ENCODE data around the gene CETP.
"Not testable (repeated sequence)": the region's sequence is repeated elsewhere in the genome, so short reads cannot be mapped to it uniquely, and the experiment has no call there.

CETP gene

GRCh38 chr16:56933828-56934598, 27.7 kb upstream of the CETP start:
- DNase-seq (ENCODE audit: low read depth in 3 of 3), result no peak

GRCh38 chr16:56934599-56935145, 27.1 kb upstream of the CETP start:
- not testable (repeated sequence) for DNase-seq (ENCODE audit: low read depth in 3 of 3)

- DNase-seq (ENCODE audit: low read depth in 3 of 3), result no peak
Measured at GRCh38 chr16:56935201-56935600, 26.5 kb upstream of the CETP start.

- no peak for DNase-seq (ENCODE audit: low read depth in 3 of 3)
Measured at GRCh38 chr16:56936491-56936890, 25.3 kb upstream of the CETP start.

GRCh38 chr16:56936950-56937349, 24.8 kb upstream of the CETP start:
- DNase-seq (ENCODE audit: low read depth in 3 of 3), result no peak

- no peak for DNase-seq (ENCODE audit: low read depth in 3 of 3)
Measured at GRCh38 chr16:56938664-56939513, 22.9 kb upstream of the CETP start.

GRCh38 chr16:56939801-56940200, 21.9 kb upstream of the CETP start:
- DNase-seq (ENCODE audit: low read depth in 3 of 3), result no peak

- no peak for DNase-seq (ENCODE audit: low read depth in 3 of 3)
Measured at GRCh38 chr16:56941092-56941491, 20.7 kb upstream of the CETP start.

- no peak for DNase-seq (ENCODE audit: low read depth in 3 of 3)
Measured at GRCh38 chr16:56941856-56942331, 19.9 kb upstream of the CETP start.

GRCh38 chr16:56943761-56944375, 17.9 kb upstream of the CETP start:
- DNase-seq (ENCODE audit: low read depth in 3 of 3), result no peak

GRCh38 chr16:56944954-56945839, 16.6 kb upstream of the CETP start:
- DNase-seq (ENCODE audit: low read depth in 3 of 3), result no peak

GRCh38 chr16:56945847-56946527, 15.8 kb upstream of the CETP start:
- no peak for DNase-seq (ENCODE audit: low read depth in 3 of 3)

- DNase-seq (ENCODE audit: low read depth in 3 of 3), result no peak
Measured at GRCh38 chr16:56946767-56947603, 14.8 kb upstream of the CETP start.

GRCh38 chr16:56947604-56947995, 14.2 kb upstream of the CETP start:
- DNase-seq (ENCODE audit: low read depth in 3 of 3), result no peak

GRCh38 chr16:56948234-56948633, 13.5 kb upstream of the CETP start:
- no peak for DNase-seq (ENCODE audit: low read depth in 3 of 3)

GRCh38 chr16:56950051-56950450, 11.7 kb upstream of the CETP start:
- no peak for DNase-seq (ENCODE audit: low read depth in 3 of 3)

GRCh38 chr16:56950455-56950854, 11.3 kb upstream of the CETP start:
- DNase-seq (ENCODE audit: low read depth in 3 of 3), result no peak

GRCh38 chr16:56950881-56951771, 10.6 kb upstream of the CETP start:
- peak in 1 of 3 experiments; percentile 26 for DNase-seq (ENCODE audit: low read depth in 3 of 3)

GRCh38 chr16:56953006-56953405, 8.7 kb upstream of the CETP start:
- no peak for DNase-seq (ENCODE audit: low read depth in 3 of 3)

All from stimulated activated CD4-positive, alpha-beta T cell treated with anti-CD3 and anti-CD28 coated beads, TNF-alpha, amount 100 ng/mL, for 4 hours (primary cell).